ENCODE measurements around the gene TMEM161A. TPM values are rescaled to one million over a fixed set of nuclear protein-coding genes. Genes with fewer than 3 reads are reported as not detected.
A peak's percentile ranks its signal among the peaks of the same experiment; 100 is the strongest.

The TMEM161A gene
- total and polyA plus RNA-seq, 9 of the 15 experiments (the other 6 are each of a cell fraction or from before 2014, with no cell fraction given): 0.63 to 92.3 (median 38.9) TPM

GRCh38 chr19:19138109-19138981, at the start of gene TMEM161A (continued):
- TF ChIP-seq CHAMP1 (IDR thresholded peaks at IDR 0.05): no peak
- TF ChIP-seq ZNF592 (IDR thresholded peaks at IDR 0.05): peak; percentile 28; the same call in 1 of the 2 replicates
- no peak for TF ChIP-seq ZNF77 (CRISPR knock-in tag; IDR thresholded peaks at IDR 0.05)
- TF ChIP-seq CHD1 (IDR thresholded peaks at IDR 0.05; ENCODE audit: low read length): peak; percentile 10
- no peak for TF ChIP-seq ZNF764 (CRISPR knock-in tag; IDR thresholded peaks at IDR 0.05; ENCODE audit: low read depth)
- 0 out of 4 replicates have a peak, but pooled peaks of 1 of the 2 experiments have one; percentile 15 for TF ChIP-seq SRF (CRISPR knock-in tag; IDR thresholded peaks at IDR 0.05)
- no peak for TF ChIP-seq FOXO4 (CRISPR knock-in tag; IDR thresholded peaks at IDR 0.05)
- peak in 1 of 2 experiments; percentile 77; a peak in 1 of 4 replicates for TF ChIP-seq MLLT1 (IDR thresholded peaks at IDR 0.05)
- no peak for TF ChIP-seq ZFPM2 (CRISPR knock-in tag; IDR thresholded peaks at IDR 0.05)
- no peak for TF ChIP-seq SOX6 (IDR thresholded peaks at IDR 0.05)
- peak; percentile 35; the same call in 1 of the 2 replicates for TF ChIP-seq SAFB (IDR thresholded peaks at IDR 0.05; ENCODE audit: borderline replicate concordance, low read depth, low read length)
- no peak for TF ChIP-seq ZNF212 (CRISPR knock-in tag; IDR thresholded peaks at IDR 0.05)
- no peak for TF ChIP-seq ELK1 (CRISPR knock-in tag; IDR thresholded peaks at IDR 0.05)
- peak; percentile 69 for TF ChIP-seq GABPA (tag; conservative IDR thresholded peaks at IDR 0.05; ENCODE audit: low read depth)
- TF ChIP-seq KDM5B (IDR thresholded peaks at IDR 0.05; ENCODE audit: insufficient replicate concordance, low read depth, low read length): peak; percentile 93
- no peak for TF ChIP-seq ELF1 (tag; IDR thresholded peaks at IDR 0.05)
